SK-N-SH (cell line): Measurements from ENCODE around the gene NCAM1. TPM values are rescaled to one million over a fixed set of nuclear protein-coding genes. Genes with fewer than 3 reads are reported as not detected.
A peak's percentile ranks its signal among the peaks of the same experiment; 100 is the strongest.

Experiments used
- CTCF ChIA-PET: fragments of 300-600, 350-600 bp; formaldehyde crosslinking; extraction: SDS; loops from one replicate; lab custom pipeline; 2021; lab: Yijun Ruan, JAX
- POLR2A ChIA-PET: fragments of 350-600 bp; sonication (Branson Sonifier 250); formaldehyde crosslinking; extraction: SDS; loops from one replicate; lab custom pipeline; 2020; ENCODE audit warnings: antibody characterized with exemption, inconsistent platforms; lab: Yijun Ruan, JAX
- DNase-seq: peaks from one replicate; pipeline ENCODE4 v3.0.0; 2012
- H2AFZ ChIP-seq: fragments of 200-600 bp; sonication (generic); 2 replicates; pipeline ENCODE4 v1.8.1; 2016; ENCODE audit warnings: antibody characterized with exemption, mild to moderate bottlenecking, low read depth
- H3F3A ChIP-seq: fragments of 200-600 bp; sonication (generic); replicated peaks from 2 replicates; pipeline ENCODE3; 2016; ENCODE audit warnings: antibody characterized with exemption, mild to moderate bottlenecking; ENCODE audit not compliant: insufficient read depth
- H3K27ac ChIP-seq, 2 experiments: fragments of 200-500 bp in 1 of 2; fragments of 200-600 bp in 1 of 2; sonication (Bioruptor generic) in 1 of 2; sonication (generic), shearing (Covaris generic) in 1 of 2; 2 replicates each; pipeline versions ENCODE4 v1.5.1 to v1.6.1; 2014 to 2016; ENCODE audit warnings: low read depth in 2 of 2, inconsistent platforms in 1 of 2, low read length in 1 of 2, mild to moderate bottlenecking in 1 of 2, mixed read lengths in 1 of 2
- H3K27me3 ChIP-seq: fragments of 200-600 bp; sonication (generic), shearing (Covaris generic); 2 replicates; pipeline ENCODE4 v1.6.1; 2016; ENCODE audit warnings: mixed run types; ENCODE audit not compliant: insufficient read depth
- H3K36me3 ChIP-seq, 2 experiments: fragments of 200-500 bp in 1 of 2; fragments of 200-600 bp in 1 of 2; sonication (Bioruptor generic) in 1 of 2; sonication (generic) in 1 of 2; replicated peaks in 1 of 2; 2 replicates each; pipeline versions ENCODE3 to v1.5.1; 2014 to 2016; ENCODE audit warnings: low read length in 1 of 2, mild to moderate bottlenecking in 1 of 2; ENCODE audit not compliant: insufficient read depth in 2 of 2, control insufficient read depth in 1 of 2
- H3K4me1 ChIP-seq, 2 experiments: fragments of 200-500 bp in 1 of 2; fragments of 200-600 bp in 1 of 2; sonication (Bioruptor generic) in 1 of 2; sonication (generic), shearing (Covaris generic) in 1 of 2; 2 replicates each; pipeline versions ENCODE4 v1.5.1 to v1.6.1; 2014 to 2016; ENCODE audit warnings: low read depth in 1 of 2, low read length in 1 of 2, mixed run types in 1 of 2; ENCODE audit not compliant: insufficient read depth in 2 of 2, control insufficient read depth in 1 of 2
- H3K4me2 ChIP-seq: fragments of 200-600 bp; sonication (generic), shearing (Covaris generic); 2 replicates; pipeline ENCODE4 v1.6.1; 2017; ENCODE audit warnings: mixed run types
- H3K4me3 ChIP-seq, 2 experiments: fragments of 200-500 bp in 1 of 2; fragments of 200-600 bp in 1 of 2; sonication (Bioruptor generic) in 1 of 2; sonication (generic), shearing (Covaris generic) in 1 of 2; 2 replicates each; pipeline versions ENCODE4 v1.5.1 to v1.8.1; 2014 to 2016; ENCODE audit warnings: low read depth in 2 of 2, inconsistent platforms in 1 of 2, low read length in 1 of 2, mild to moderate bottlenecking in 1 of 2, mixed read lengths in 1 of 2, moderate library complexity in 1 of 2
- H3K79me2 ChIP-seq: fragments of 200-600 bp; sonication (generic); 2 replicates; pipeline ENCODE4 v1.8.1; 2017; ENCODE audit warnings: mild to moderate bottlenecking; ENCODE audit not compliant: insufficient read depth
- H3K9ac ChIP-seq: fragments of 200-600 bp; sonication (generic); 2 replicates; pipeline ENCODE4 v1.6.1; 2017; ENCODE audit warnings: mixed run types
- H3K9me2 ChIP-seq: fragments of 200-600 bp; sonication (generic); 2 replicates; pipeline ENCODE4 v1.6.1; 2017; ENCODE audit warnings: mixed run types
- H3K9me3 ChIP-seq: fragments of 200-600 bp; sonication (generic); 2 replicates; pipeline ENCODE4 v1.6.1; 2017; ENCODE audit warnings: mixed run types, mild to moderate bottlenecking, moderate library complexity
- H4K20me1 ChIP-seq: fragments of 200-600 bp; sonication (generic); 2 replicates; pipeline ENCODE4 v1.6.1; 2017; ENCODE audit warnings: mild to moderate bottlenecking, mixed run types; ENCODE audit not compliant: insufficient read depth
- CHD2 ChIP-seq: fragments of 150-350 bp; IDR thresholded peaks from 2 replicates; pipeline ENCODE4 v1.6.1; 2018; ENCODE audit warnings: low read length; ENCODE audit not compliant: partially characterized antibody
- ELF1 ChIP-seq: IDR thresholded peaks from 2 replicates; pipeline ENCODE4 v1.4.0; 2012
- EP300 ChIP-seq, 2 experiments: IDR thresholded peaks; 2 replicates each; pipeline versions ENCODE4 v1.4.0 to v1.6.1; 2012; ENCODE audit warnings: borderline replicate concordance in 1 of 2, low read depth in 1 of 2, low read length in 1 of 2
- FOXJ3 ChIP-seq: sonication (generic); formaldehyde crosslinking; IDR thresholded peaks from 2 replicates; pipeline ENCODE4 v1.5.1; 2020; ENCODE audit warnings: mild to moderate bottlenecking, missing genetic modification reagents
- FOXM1 ChIP-seq: IDR thresholded peaks from 2 replicates; pipeline ENCODE4 v1.4.0; 2012; ENCODE audit warnings: low read depth, mild to moderate bottlenecking
- GABPA ChIP-seq: IDR thresholded peaks from 2 replicates; pipeline ENCODE4 v1.4.0; 2012; ENCODE audit warnings: low read depth, mild to moderate bottlenecking
- GATA2 ChIP-seq: sonication (generic); formaldehyde crosslinking; IDR thresholded peaks from 2 replicates; pipeline ENCODE4 v1.5.0; 2020; ENCODE audit warnings: mild to moderate bottlenecking, missing genetic modification reagents
- JUND ChIP-seq: IDR thresholded peaks from 2 replicates; pipeline ENCODE4 v1.4.0; 2012
- MEF2A ChIP-seq: IDR thresholded peaks from 2 replicates; pipeline ENCODE4 v1.4.0; 2012; ENCODE audit warnings: low read depth, borderline replicate concordance
- MXI1 ChIP-seq: IDR thresholded peaks from 2 replicates; pipeline ENCODE4 v1.6.1; 2012; ENCODE audit warnings: mild to moderate bottlenecking, low read depth, low read length, improper control_type of control experiment
- NFIC ChIP-seq: IDR thresholded peaks from 2 replicates; pipeline ENCODE4 v1.4.0; 2012; ENCODE audit warnings: borderline replicate concordance
- RAD21 ChIP-seq: IDR thresholded peaks from 2 replicates; pipeline ENCODE4 v1.6.1; 2012; ENCODE audit warnings: mild to moderate bottlenecking, low read length
- RCOR1 ChIP-seq: fragments of 150-350 bp; IDR thresholded peaks from 2 replicates; pipeline ENCODE4 v1.6.1; 2017; ENCODE audit warnings: antibody characterized with exemption, low read length
- RXRA ChIP-seq: IDR thresholded peaks from 2 replicates; pipeline ENCODE4 v1.4.0; 2012; ENCODE audit warnings: low read depth, mild to moderate bottlenecking, borderline replicate concordance
- TEAD4 ChIP-seq: IDR thresholded peaks from 2 replicates; pipeline ENCODE4 v1.4.0; 2012; ENCODE audit warnings: mild to moderate bottlenecking, borderline replicate concordance; ENCODE audit not compliant: insufficient read depth
- WGBS: methylation state at CpG from one replicate; pipeline ENCODE4 v1.1.6; 2017; ENCODE audit warnings: low lambda C conversion rate; 5-methylcytosine and 5-hydroxymethylcytosine counted together
- polyA plus RNA-seq, 3 experiments: library from polyadenylated mRNA; depleted of rRNA; stranded (reverse); fragments of >200 nt; gene quantifications; 2 replicates each; pipeline ENCODE4 v1.2.3, GENCODE V29; 2012
- TF ChIP-seq, protein P1 (sequence below): fragments of 200-600 bp; sonication (generic); IDR thresholded peaks from 2 replicates; pipeline ENCODE4 v1.6.1; 2017; ENCODE audit warnings: antibody characterized with exemption, mild to moderate bottlenecking, moderate library complexity
- TF ChIP-seq, protein P2 (sequence below): IDR thresholded peaks from 2 replicates; pipeline ENCODE4 v1.6.1; 2012; ENCODE audit warnings: mild to moderate bottlenecking, low read depth, low read length, moderate library complexity
- TF ChIP-seq, protein P3 (sequence below): IDR thresholded peaks from 2 replicates; pipeline ENCODE4 v1.4.0; 2012; ENCODE audit warnings: low read depth

NCAM1 gene
- polyA plus RNA-seq, 1 of the 3 experiments (the other 2 are of a cell fraction) = 19.4 TPM

DNA sequence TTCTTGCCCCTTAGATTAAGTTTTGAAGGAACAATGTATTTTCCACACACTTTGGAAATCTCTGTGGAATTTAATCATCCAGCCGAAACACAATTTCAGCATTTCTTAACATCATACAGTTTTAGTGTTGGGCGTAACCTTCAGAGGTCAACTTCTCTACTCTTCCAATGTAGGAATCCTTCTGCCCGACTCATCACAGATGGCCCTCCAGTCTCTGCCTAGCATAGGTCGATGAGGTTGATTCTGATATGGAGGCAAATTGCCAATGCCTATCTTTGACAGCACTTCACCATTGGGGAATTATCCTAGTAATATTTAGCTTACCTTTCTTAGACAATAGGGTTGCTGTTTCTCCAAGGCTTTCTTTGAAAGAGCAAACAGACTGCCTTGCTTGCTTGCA, 177.5 kb downstream of the NCAM1 start:
- peak overlapping the region in 1 of 2 experiments; percentile 95; a peak in 2 of 4 replicates for H3K27ac ChIP-seq
- no peak for DNase-seq
- H3K36me3 ChIP-seq = no peaks in the 10 kb centered on the region
- no peaks in the 10 kb centered on the region for H4K20me1 ChIP-seq
- CTCF ChIA-PET = interaction anchor here (1.3 to 3.8 kb wide), 4 partner anchors 10 to 550 kb away, joined by 3 to 29 read pairs (median 4); no protein-coding TSS in a partner anchor
- WGBS = 49% methylated on average over 4 of the region's 4 CpGs
- no peaks in the 10 kb centered on the region for H3K79me2 ChIP-seq
- no peaks in the 10 kb centered on the region for H3F3A ChIP-seq
- TF ChIP-seq GABPA (no peak), GATA2 (CRISPR knock-in tag) (peak; percentile 62)
- TF ChIP-seq, all 33 proteins: peak for 1
- POLR2A ChIA-PET = no interaction called here
- Histone ChIP-seq H3K4me2 (no peak overlapping the region), H3K4me1 (peaks cover 0 to 51% of the 10 kb centered on the region in 2 experiments; a peak in 2 of 4 replicates), H3K9ac (no peak overlapping the region), H3K9me2 (no peaks in the 10 kb centered on the region), H3K9me3 (no peaks in the 10 kb centered on the region), H3K4me3 (no peak overlapping the region), H3K27me3 (no peaks in the 10 kb centered on the region), H2AFZ (no peak overlapping the region)

DNA sequence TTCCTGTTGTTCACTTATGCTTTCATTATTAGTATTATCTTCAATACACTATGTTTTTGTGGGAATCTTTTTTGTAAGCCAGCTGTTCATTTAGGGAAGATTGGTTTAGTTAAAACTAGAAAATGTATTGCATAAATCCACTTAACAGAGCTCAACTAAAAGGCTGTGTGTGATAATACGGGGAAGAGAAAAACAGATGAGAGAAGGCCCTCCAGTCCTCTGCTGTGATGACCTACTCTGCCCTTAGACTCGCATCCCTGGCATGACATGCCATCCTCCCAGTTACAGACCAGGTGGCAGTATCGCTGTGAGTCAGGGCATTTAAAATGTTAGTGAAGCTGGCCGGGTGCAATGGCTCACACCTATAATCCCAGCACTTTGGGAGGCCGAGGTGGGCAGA, 179.8 kb downstream of the NCAM1 start:
- Histone ChIP-seq H3K27me3 (no peaks in the 10 kb centered on the region), H3K4me2 (no peak overlapping the region), H2AFZ (no peak overlapping the region), H3F3A (no peaks in the 10 kb centered on the region), H3K27ac (peak overlapping the region in 1 of 2 experiments; percentile 95; a peak in 2 of 4 replicates), H3K4me3 (no peak overlapping the region), H3K79me2 (no peaks in the 10 kb centered on the region), H3K36me3 (no peaks in the 10 kb centered on the region), H3K4me1 (peaks cover 0 to 53% of the 10 kb centered on the region in 2 experiments; a peak in 2 of 4 replicates), H3K9ac (no peak overlapping the region), H4K20me1 (no peaks in the 10 kb centered on the region), H3K9me3 (no peaks in the 10 kb centered on the region), H3K9me2 (no peaks in the 10 kb centered on the region)
- CTCF ChIA-PET = interaction anchor here (0.6 to 3.8 kb wide), 23 partner anchors 10 to 1120 kb away, joined by 3 to 29 read pairs (median 3); no protein-coding TSS in a partner anchor
- POLR2A ChIA-PET = interaction anchor here (0.6 to 1.7 kb wide), 3 partner anchors 32 to 180 kb away, joined by 3 to 4 read pairs (median 3); partner anchors contain the start of gene NCAM1
- peak; percentile 62 for DNase-seq
- TF ChIP-seq, protein P1, sequence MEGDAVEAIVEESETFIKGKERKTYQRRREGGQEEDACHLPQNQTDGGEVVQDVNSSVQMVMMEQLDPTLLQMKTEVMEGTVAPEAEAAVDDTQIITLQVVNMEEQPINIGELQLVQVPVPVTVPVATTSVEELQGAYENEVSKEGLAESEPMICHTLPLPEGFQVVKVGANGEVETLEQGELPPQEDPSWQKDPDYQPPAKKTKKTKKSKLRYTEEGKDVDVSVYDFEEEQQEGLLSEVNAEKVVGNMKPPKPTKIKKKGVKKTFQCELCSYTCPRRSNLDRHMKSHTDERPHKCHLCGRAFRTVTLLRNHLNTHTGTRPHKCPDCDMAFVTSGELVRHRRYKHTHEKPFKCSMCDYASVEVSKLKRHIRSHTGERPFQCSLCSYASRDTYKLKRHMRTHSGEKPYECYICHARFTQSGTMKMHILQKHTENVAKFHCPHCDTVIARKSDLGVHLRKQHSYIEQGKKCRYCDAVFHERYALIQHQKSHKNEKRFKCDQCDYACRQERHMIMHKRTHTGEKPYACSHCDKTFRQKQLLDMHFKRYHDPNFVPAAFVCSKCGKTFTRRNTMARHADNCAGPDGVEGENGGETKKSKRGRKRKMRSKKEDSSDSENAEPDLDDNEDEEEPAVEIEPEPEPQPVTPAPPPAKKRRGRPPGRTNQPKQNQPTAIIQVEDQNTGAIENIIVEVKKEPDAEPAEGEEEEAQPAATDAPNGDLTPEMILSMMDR = no peak
- TF ChIP-seq RAD21 = peak; percentile 59
- no peak for TF ChIP-seq FOXM1
- 0 out of 2 replicates have a peak, but pooled peaks have one; percentile 44 for TF ChIP-seq MXI1
- TF ChIP-seq ELF1 = no peak
- TF ChIP-seq EP300 (IDR thresholded peaks at IDR 0.05; ENCODE audit: borderline replicate concordance in 1 of 2, low read depth in 1 of 2, low read length in 1 of 2) = peak in 1 of 2 experiments; percentile 73; a peak in 2 of 4 replicates
- no peak for TF ChIP-seq FOXJ3
- TF ChIP-seq, protein P2, sequence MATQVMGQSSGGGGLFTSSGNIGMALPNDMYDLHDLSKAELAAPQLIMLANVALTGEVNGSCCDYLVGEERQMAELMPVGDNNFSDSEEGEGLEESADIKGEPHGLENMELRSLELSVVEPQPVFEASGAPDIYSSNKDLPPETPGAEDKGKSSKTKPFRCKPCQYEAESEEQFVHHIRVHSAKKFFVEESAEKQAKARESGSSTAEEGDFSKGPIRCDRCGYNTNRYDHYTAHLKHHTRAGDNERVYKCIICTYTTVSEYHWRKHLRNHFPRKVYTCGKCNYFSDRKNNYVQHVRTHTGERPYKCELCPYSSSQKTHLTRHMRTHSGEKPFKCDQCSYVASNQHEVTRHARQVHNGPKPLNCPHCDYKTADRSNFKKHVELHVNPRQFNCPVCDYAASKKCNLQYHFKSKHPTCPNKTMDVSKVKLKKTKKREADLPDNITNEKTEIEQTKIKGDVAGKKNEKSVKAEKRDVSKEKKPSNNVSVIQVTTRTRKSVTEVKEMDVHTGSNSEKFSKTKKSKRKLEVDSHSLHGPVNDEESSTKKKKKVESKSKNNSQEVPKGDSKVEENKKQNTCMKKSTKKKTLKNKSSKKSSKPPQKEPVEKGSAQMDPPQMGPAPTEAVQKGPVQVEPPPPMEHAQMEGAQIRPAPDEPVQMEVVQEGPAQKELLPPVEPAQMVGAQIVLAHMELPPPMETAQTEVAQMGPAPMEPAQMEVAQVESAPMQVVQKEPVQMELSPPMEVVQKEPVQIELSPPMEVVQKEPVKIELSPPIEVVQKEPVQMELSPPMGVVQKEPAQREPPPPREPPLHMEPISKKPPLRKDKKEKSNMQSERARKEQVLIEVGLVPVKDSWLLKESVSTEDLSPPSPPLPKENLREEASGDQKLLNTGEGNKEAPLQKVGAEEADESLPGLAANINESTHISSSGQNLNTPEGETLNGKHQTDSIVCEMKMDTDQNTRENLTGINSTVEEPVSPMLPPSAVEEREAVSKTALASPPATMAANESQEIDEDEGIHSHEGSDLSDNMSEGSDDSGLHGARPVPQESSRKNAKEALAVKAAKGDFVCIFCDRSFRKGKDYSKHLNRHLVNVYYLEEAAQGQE = no peak
- TF ChIP-seq, protein P3, sequence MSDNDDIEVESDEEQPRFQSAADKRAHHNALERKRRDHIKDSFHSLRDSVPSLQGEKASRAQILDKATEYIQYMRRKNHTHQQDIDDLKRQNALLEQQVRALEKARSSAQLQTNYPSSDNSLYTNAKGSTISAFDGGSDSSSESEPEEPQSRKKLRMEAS = no peak
- TF ChIP-seq NFIC = no peak
- TF ChIP-seq GATA2 (CRISPR knock-in tag) = peak; percentile 18; the same call in 1 of the 2 replicates
- no peak for TF ChIP-seq JUND
- TF ChIP-seq TEAD4 = no peak
- no peak for TF ChIP-seq CHD2
- peak; percentile 59; the same call in 1 of the 2 replicates for TF ChIP-seq RCOR1
- no peak for TF ChIP-seq MEF2A
- TF ChIP-seq RXRA = no peak
- 77% methylated on average over 5 of the region's 5 CpGs for WGBS
